Caco-2 (cell line): ENCODE results near the gene RINL. TPM values are rescaled to one million over a fixed set of nuclear protein-coding genes. Genes with fewer than 3 reads are reported as not detected.
A peak's percentile ranks its signal among the peaks of the same experiment; 100 is the strongest.

Source experiments
- BruUV-seq: library from RNA; stranded (reverse); fragments of 400-500 nt; replicated peaks from 2 replicates; lab custom pipeline; 2021; lab: Mats Ljungman, UMichigan
- CTCF ChIA-PET: fragments of 300-600 bp; sonication (Branson Sonifier 250); formaldehyde crosslinking; loops from one replicate; lab custom pipeline; 2022; ENCODE audit warnings: antibody characterized with exemption; lab: Charles Lee
- POLR2A ChIA-PET: fragments of 300-600 bp; sonication (Branson Sonifier 250); formaldehyde crosslinking; loops from one replicate; lab custom pipeline; 2022; ENCODE audit warnings: antibody characterized with exemption; lab: Charles Lee
- DNase-seq, 2 experiments: peaks; one replicate each; pipeline versions ENCODE4 v3.0.0 to v3.0.0-alpha.2; 2020 to 2022
- H3K27me3 ChIP-seq: replicated peaks from 2 replicates; pipeline ENCODE4 v1.6.0; 2011; ENCODE audit warnings: low read length; ENCODE audit not compliant: control insufficient read depth, insufficient read depth
- H3K36me3 ChIP-seq: 2 replicates; pipeline ENCODE4 v1.5.1; 2011; ENCODE audit warnings: low read length; ENCODE audit not compliant: control insufficient read depth, insufficient read depth
- H3K4me1 ChIP-seq: fragments of 250-450 bp; sonication (Bioruptor Pico); 2 replicates; pipeline ENCODE4 v1.5.1; 2020; ENCODE audit warnings: mild to moderate bottlenecking
- H3K4me3 ChIP-seq: 2 replicates; pipeline ENCODE4 v1.5.1; 2011; ENCODE audit warnings: low read depth, mild to moderate bottlenecking, control low read depth, low read length
- H3K9me3 ChIP-seq: fragments of 250-450 bp; sonication (Bioruptor Pico); 2 replicates; pipeline ENCODE4 v1.5.1; 2020; ENCODE audit warnings: mild to moderate bottlenecking, moderate library complexity
- H3K27ac Mint-ChIP-seq: one replicate; pipeline ENCODE4 v1.8.0; 2022; ENCODE audit warnings: mixed read lengths; ENCODE audit not compliant: unreplicated experiment
- H3K27me3 Mint-ChIP-seq: one replicate; pipeline ENCODE4 v1.8.0; 2022; ENCODE audit warnings: mixed read lengths; ENCODE audit not compliant: insufficient read depth, unreplicated experiment
- H3K36me3 Mint-ChIP-seq: one replicate; pipeline ENCODE4 v1.8.0; 2022; ENCODE audit warnings: mild to moderate bottlenecking, mixed read lengths; ENCODE audit not compliant: insufficient read depth, unreplicated experiment
- H3K4me1 Mint-ChIP-seq: one replicate; pipeline ENCODE4 v1.8.0; 2022; ENCODE audit warnings: low read depth, mixed read lengths; ENCODE audit not compliant: unreplicated experiment
- H3K4me3 Mint-ChIP-seq: one replicate; pipeline ENCODE4 v1.8.0; 2022; ENCODE audit warnings: mild to moderate bottlenecking, moderate library complexity, mixed read lengths; ENCODE audit not compliant: unreplicated experiment
- H3K9me3 Mint-ChIP-seq: one replicate; pipeline ENCODE4 v1.8.0; 2022; ENCODE audit warnings: mixed read lengths; ENCODE audit not compliant: unreplicated experiment
- CTCF ChIP-seq, 2 experiments: fragments of 200-600 bp in 1 of 2; IDR thresholded peaks; 1 replicate in 1 of 2; 2 replicates in 1 of 2; pipeline versions ENCODE4 v1.5.1 to v1.8.0; 2011 to 2022; ENCODE audit warnings: antibody characterized with exemption in 1 of 2, control low read depth in 1 of 2, inconsistent platforms in 1 of 2, low read depth in 1 of 2, low read length in 1 of 2, mild to moderate bottlenecking in 1 of 2, moderate library complexity in 1 of 2; ENCODE audit not compliant: insufficient read depth in 1 of 2, severe bottlenecking in 1 of 2, unreplicated experiment in 1 of 2
- intact Hi-C: fragments of 100-400 bp; cut with micrococcal nuclease; formaldehyde crosslinking; loops from one replicate; pipeline ENCODE4 v1.10.0; 2022; ENCODE audit not compliant: unreplicated experiment
- total RNA-seq: library from RNA; stranded (reverse); gene quantifications from 2 replicates; pipeline ENCODE4 v1.2.3, GENCODE V29; 2022

Gene RINL
- total RNA-seq, 1 experiment from 2014 or later = 1.9 TPM

GRCh38 chr19:38844093-38844686 is 33.9 kb downstream of the RINL start:
- Mint-ChIP-seq H3K9me3 (no peaks in the 10 kb centered on the region), H3K27me3 (no peaks in the 10 kb centered on the region), H3K27ac (peak overlapping the region; percentile 14), H3K4me1 (peaks cover 33% of the 10 kb centered on the region), H3K4me3 (no peak overlapping the region), H3K36me3 (peaks cover 100% of the 10 kb centered on the region)
- intact Hi-C loops = no loop called here
- Histone ChIP-seq H3K36me3 (peaks cover 39% of the 10 kb centered on the region), H3K4me1 (peaks cover 18% of the 10 kb centered on the region), H3K9me3 (no peaks in the 10 kb centered on the region), H3K4me3 (no peak overlapping the region), H3K27me3 (no peaks in the 10 kb centered on the region)
- POLR2A ChIA-PET = interaction anchor here (0.6 to 1.2 kb wide), 3 partner anchors 16 to 86 kb away, joined by 3 to 4 read pairs (median 4); partner anchors contain the start of genes MRPS12, NFKBIB, SARS2 and SIRT2
- no peak for DNase-seq
- TF ChIP-seq CTCF (IDR thresholded peaks at IDR 0.05; ENCODE audit: insufficient read depth in 1 of 2, low read depth in 1 of 2, low read length in 1 of 2, severe bottlenecking in 1 of 2, unreplicated experiment in 1 of 2) = no peak
- CTCF ChIA-PET = interaction anchor here (0.6 kb wide), 1 partner anchor 326 kb away, joined by 3 read pairs; no protein-coding TSS in a partner anchor
- no TSS peak for BruUV-seq

- intact Hi-C loops = no loop called here
- Mint-ChIP-seq H3K9me3 (no peaks in the 10 kb centered on the region), H3K27me3 (no peaks in the 10 kb centered on the region), H3K4me3 (no peak overlapping the region), H3K36me3 (peaks cover 100% of the 10 kb centered on the region), H3K4me1 (peaks cover 32% of the 10 kb centered on the region), H3K27ac (no peak overlapping the region)
- no peak overlapping the region for H3K4me3 ChIP-seq
- no TSS peak for BruUV-seq
- ChIA-PET CTCF (no interaction called here), POLR2A (no interaction called here)
- no peaks in the 10 kb centered on the region for H3K9me3 ChIP-seq
- DNase-seq = no peak
- no peak for TF ChIP-seq CTCF (IDR thresholded peaks at IDR 0.05; ENCODE audit: insufficient read depth in 1 of 2, low read depth in 1 of 2, low read length in 1 of 2, severe bottlenecking in 1 of 2, unreplicated experiment in 1 of 2)
- peaks cover 24% of the 10 kb centered on the region for H3K4me1 ChIP-seq
- peaks cover 39% of the 10 kb centered on the region for H3K36me3 ChIP-seq
- no peaks in the 10 kb centered on the region for H3K27me3 ChIP-seq
Measured at GRCh38 chr19:38843175-38843758, 34.8 kb downstream of the RINL start.

GRCh38 chr19:38842439-38843174 is 35.5 kb downstream of the RINL start:
- no peak overlapping the region for H3K4me3 Mint-ChIP-seq
- Histone ChIP-seq H3K9me3 (no peaks in the 10 kb centered on the region), H3K27me3 (no peaks in the 10 kb centered on the region), H3K36me3 (peaks cover 39% of the 10 kb centered on the region), H3K4me3 (no peak overlapping the region), H3K4me1 (peaks cover 23% of the 10 kb centered on the region)
- H3K4me1 Mint-ChIP-seq = peaks cover 34% of the 10 kb centered on the region
- H3K27me3 Mint-ChIP-seq = no peaks in the 10 kb centered on the region
- no TSS peak for BruUV-seq
- intact Hi-C loops = no loop called here
- POLR2A ChIA-PET = no interaction called here
- DNase-seq = no peak
- CTCF ChIA-PET = no interaction called here
- no peaks in the 10 kb centered on the region for H3K9me3 Mint-ChIP-seq
- peak overlapping the region; percentile 1 for H3K27ac Mint-ChIP-seq
- TF ChIP-seq CTCF (IDR thresholded peaks at IDR 0.05; ENCODE audit: insufficient read depth in 1 of 2, low read depth in 1 of 2, low read length in 1 of 2, severe bottlenecking in 1 of 2, unreplicated experiment in 1 of 2) = no peak
- H3K36me3 Mint-ChIP-seq = peaks cover 100% of the 10 kb centered on the region
